H9 (cell line): ENCODE results near the gene ACSL4. TPM values are rescaled to one million over a fixed set of nuclear protein-coding genes. Genes with fewer than 3 reads are reported as not detected.

Experiments used
- DNase-seq: peaks from one replicate; pipeline ENCODE4 v3.0.0-alpha.2; 2017
- H2AFZ ChIP-seq: one replicate; pipeline ENCODE4 v1.6.1; 2013; ENCODE audit warnings: mild to moderate bottlenecking, low read length, control low read depth, moderate library complexity
- H2AK5ac ChIP-seq: 2 replicates; pipeline ENCODE4 v1.6.1; 2013; ENCODE audit warnings: low read length, control low read depth, mixed read lengths; ENCODE audit not compliant: insufficient read length
- H2BK120ac ChIP-seq: one replicate; pipeline ENCODE4 v1.6.1; 2013; ENCODE audit warnings: low read depth, mild to moderate bottlenecking, low read length, control low read depth, inconsistent platforms; ENCODE audit not compliant: poor library complexity, severe bottlenecking
- H2BK12ac ChIP-seq: 2 replicates; pipeline ENCODE4 v1.6.1; 2013; ENCODE audit warnings: low read length, control low read depth, mixed read lengths, low read depth; ENCODE audit not compliant: insufficient read length
- H2BK15ac ChIP-seq: 2 replicates; pipeline ENCODE4 v1.6.1; 2013; ENCODE audit warnings: low read depth, low read length, control low read depth
- H2BK20ac ChIP-seq: one replicate; pipeline ENCODE4 v1.6.1; 2013; ENCODE audit warnings: low read depth, mild to moderate bottlenecking, low read length, control low read depth, inconsistent platforms; ENCODE audit not compliant: poor library complexity, severe bottlenecking
- H2BK5ac ChIP-seq: 2 replicates; pipeline ENCODE4 v1.6.1; 2013; ENCODE audit warnings: low read length, control low read depth, mixed read lengths; ENCODE audit not compliant: insufficient read length
- H3K14ac ChIP-seq: 2 replicates; pipeline ENCODE4 v1.6.1; 2013; ENCODE audit warnings: low read length, control low read depth; ENCODE audit not compliant: insufficient read depth
- H3K18ac ChIP-seq: 2 replicates; pipeline ENCODE4 v1.6.1; 2013; ENCODE audit warnings: low read depth, mild to moderate bottlenecking, mixed read lengths, low read length, control low read depth; ENCODE audit not compliant: insufficient read length
- H3K23ac ChIP-seq: 2 replicates; pipeline ENCODE4 v1.6.1; 2013; ENCODE audit warnings: low read length, control low read depth, mixed read lengths, low read depth; ENCODE audit not compliant: insufficient read length
- H3K23me2 ChIP-seq: 2 replicates; pipeline ENCODE4 v1.6.1; 2013; ENCODE audit warnings: low read depth, mild to moderate bottlenecking, mixed read lengths, low read length, control low read depth; ENCODE audit not compliant: insufficient read length, poor library complexity, severe bottlenecking
- H3K27ac ChIP-seq: 2 replicates; pipeline ENCODE4 v1.5.1; 2013; ENCODE audit warnings: low read length, control low read depth, mixed read lengths, low read depth; ENCODE audit not compliant: insufficient read length
- H3K27me3 ChIP-seq: 2 replicates; pipeline ENCODE4 v1.6.1; 2013; ENCODE audit warnings: low read length, control low read depth, inconsistent platforms; ENCODE audit not compliant: insufficient read depth
- H3K4ac ChIP-seq: 2 replicates; pipeline ENCODE4 v1.6.1; 2013; ENCODE audit warnings: low read depth, mild to moderate bottlenecking, control low read depth, inconsistent platforms, low read length, moderate library complexity
- H3K4me1 ChIP-seq: 2 replicates; pipeline ENCODE4 v1.6.1; 2013; ENCODE audit warnings: low read length, control low read depth, inconsistent platforms; ENCODE audit not compliant: insufficient read depth
- H3K4me2 ChIP-seq: 2 replicates; pipeline ENCODE4 v1.6.1; 2013; ENCODE audit warnings: low read length, control low read depth, mixed read lengths; ENCODE audit not compliant: insufficient read length, insufficient read depth
- H3K56ac ChIP-seq: 2 replicates; pipeline ENCODE4 v1.6.1; 2013; ENCODE audit warnings: low read depth, mild to moderate bottlenecking, mixed read lengths, low read length, control low read depth; ENCODE audit not compliant: insufficient read length
- H3K79me1 ChIP-seq: 2 replicates; pipeline ENCODE4 v1.6.1; 2013; ENCODE audit warnings: low read depth, mild to moderate bottlenecking, moderate library complexity, low read length, control low read depth, inconsistent platforms; ENCODE audit not compliant: insufficient read depth, poor library complexity, severe bottlenecking
- H3K79me2 ChIP-seq: 2 replicates; pipeline ENCODE4 v1.6.1; 2013; ENCODE audit warnings: low read length, control low read depth, inconsistent platforms; ENCODE audit not compliant: insufficient read depth
- H3K9ac ChIP-seq: 2 replicates; pipeline ENCODE4 v1.6.1; 2013; ENCODE audit warnings: low read length, control low read depth, mixed read lengths; ENCODE audit not compliant: insufficient read length; ENCODE audit errors: extremely low read depth
- H3K9me3 ChIP-seq: one replicate; pipeline ENCODE4 v1.6.1; 2013; ENCODE audit warnings: low read depth, low read length, inconsistent platforms; ENCODE audit not compliant: control insufficient read depth
- H3T11ph ChIP-seq: one replicate; pipeline ENCODE4 v1.6.1; 2013; ENCODE audit warnings: mild to moderate bottlenecking, low read length, control low read depth, inconsistent platforms
- H4K20me1 ChIP-seq: one replicate; pipeline ENCODE4 v1.6.1; 2013; ENCODE audit not compliant: control insufficient read depth, insufficient read length, insufficient read depth
- H4K5ac ChIP-seq: 2 replicates; pipeline ENCODE4 v1.6.1; 2013; ENCODE audit warnings: low read depth, mild to moderate bottlenecking, mixed read lengths, low read length, control low read depth; ENCODE audit not compliant: insufficient read length
- H4K8ac ChIP-seq: replicated peaks from 2 replicates; pipeline ENCODE4 v1.6.1; 2013; ENCODE audit warnings: low read length, control low read depth, mixed read lengths, low read depth; ENCODE audit not compliant: insufficient read length
- H4K91ac ChIP-seq: 2 replicates; pipeline ENCODE4 v1.6.1; 2013; ENCODE audit warnings: low read depth, mild to moderate bottlenecking, moderate library complexity, mixed read lengths, low read length, control low read depth; ENCODE audit not compliant: insufficient read length
- H3K27ac Mint-ChIP-seq, 3 experiments: 2 replicates in 2 of 3; 3 replicates in 1 of 3; pipeline ENCODE4 v1.8.0; 2020 to 2021; ENCODE audit warnings: mixed read lengths in 3 of 3, mild to moderate bottlenecking in 1 of 3, moderate library complexity in 1 of 3
- H3K27me3 Mint-ChIP-seq: 2 replicates; pipeline ENCODE4 v1.8.0; 2021; ENCODE audit warnings: low read depth, mild to moderate bottlenecking, moderate library complexity, mixed read lengths
- H3K36me3 Mint-ChIP-seq, 3 experiments: 2 replicates in 2 of 3; 3 replicates in 1 of 3; pipeline ENCODE4 v1.8.0; 2020 to 2021; ENCODE audit warnings: low read depth in 3 of 3, mixed read lengths in 3 of 3; ENCODE audit not compliant: insufficient read depth in 1 of 3
- H3K4me1 Mint-ChIP-seq, 2 experiments: 2 replicates each; pipeline ENCODE4 v1.8.0; 2020; ENCODE audit warnings: mixed read lengths in 2 of 2
- H3K4me3 Mint-ChIP-seq, 2 experiments: 2 replicates in 1 of 2; 3 replicates in 1 of 2; pipeline ENCODE4 v1.8.0; 2020 to 2021; ENCODE audit warnings: mild to moderate bottlenecking in 2 of 2, mixed read lengths in 2 of 2, moderate library complexity in 1 of 2
- H3K9me3 Mint-ChIP-seq, 2 experiments: 2 replicates in 1 of 2; 3 replicates in 1 of 2; pipeline ENCODE4 v1.8.0; 2020; ENCODE audit warnings: mild to moderate bottlenecking in 2 of 2, mixed read lengths in 2 of 2, moderate library complexity in 1 of 2
- WGBS: extraction: QIAGEN DNeasy Blood & Tissue Kit; methylation state at CpG from one replicate; pipeline ENCODE4 v1.1.7; 2013; ENCODE audit warnings: missing lambda C conversion rate, low lambda C conversion rate, mixed read lengths; ENCODE audit not compliant: insufficient read length; ENCODE audit errors: extremely low coverage; 5-methylcytosine and 5-hydroxymethylcytosine counted together
- total RNA-seq: library from RNA; stranded (reverse); gene quantifications from 2 replicates; pipeline ENCODE4 v1.2.1, GENCODE V29; 2021
- TF ChIP-seq, protein P1 (sequence below): fragments of 200-600 bp; sonication (generic); conservative IDR thresholded peaks from 3 replicates; pipeline ENCODE4 v1.8.0; 2021; ENCODE audit warnings: antibody characterized with exemption, mild to moderate bottlenecking

The ACSL4 gene
- total RNA-seq, 1 experiment from 2014 or later = 41.6 TPM

DNA sequence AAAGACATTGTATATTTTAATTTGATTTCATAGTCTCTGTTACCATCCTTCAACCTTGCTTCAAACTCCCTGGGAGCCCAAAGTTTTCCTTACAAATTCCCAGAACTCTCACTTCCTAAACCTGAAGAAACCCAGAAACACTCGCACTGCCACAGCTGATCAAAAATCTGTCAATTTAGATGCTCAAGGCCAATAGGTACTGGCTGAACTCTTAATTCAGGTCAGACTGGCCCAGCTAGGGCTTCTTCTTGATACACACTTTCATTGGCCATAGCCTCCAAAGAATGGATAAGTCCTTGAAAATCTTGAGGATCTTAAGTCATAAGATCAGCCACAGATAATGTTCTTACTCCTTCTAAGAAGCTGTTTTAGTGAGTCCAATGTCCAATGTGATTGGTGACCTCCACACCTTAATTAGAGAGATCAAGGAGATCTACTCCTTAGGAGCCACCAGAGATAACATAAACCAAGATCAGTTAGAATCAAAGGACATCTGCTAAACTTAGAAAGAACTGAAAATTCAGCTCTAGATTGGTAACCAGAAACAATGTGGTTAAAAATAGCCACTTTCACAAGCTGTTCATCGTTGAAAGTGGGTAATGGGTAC lies 51.5 kb downstream of the ACSL4 start:
- Histone ChIP-seq H3K9ac (no peak overlapping the region), H3K27ac (no peak overlapping the region), H3T11ph (no peak overlapping the region), H2BK120ac (no peak overlapping the region), H4K20me1 (no peaks in the 10 kb centered on the region), H4K5ac (no peak overlapping the region), H2BK15ac (no peak overlapping the region), H3K4me2 (no peak overlapping the region), H3K23me2 (no peaks in the 10 kb centered on the region), H3K56ac (no peak overlapping the region), H3K18ac (no peak overlapping the region), H3K79me2 (no peaks in the 10 kb centered on the region), H2AK5ac (no peak overlapping the region), H4K8ac (no peak overlapping the region), H3K4me1 (no peaks in the 10 kb centered on the region), H2BK5ac (no peak overlapping the region), H2BK12ac (no peak overlapping the region), H3K79me1 (no peaks in the 10 kb centered on the region), H3K4ac (no peak overlapping the region), H3K14ac (no peak overlapping the region), H4K91ac (no peak overlapping the region), H3K9me3 (no peaks in the 10 kb centered on the region), H3K23ac (no peak overlapping the region), H2AFZ (no peak overlapping the region), H2BK20ac (no peak overlapping the region), H3K27me3 (no peaks in the 10 kb centered on the region)
- no peak overlapping the region for H3K27ac Mint-ChIP-seq
- H3K27me3 Mint-ChIP-seq = no peaks in the 10 kb centered on the region
- H3K9me3 Mint-ChIP-seq = no peaks in the 10 kb centered on the region
- TF ChIP-seq, protein P1, sequence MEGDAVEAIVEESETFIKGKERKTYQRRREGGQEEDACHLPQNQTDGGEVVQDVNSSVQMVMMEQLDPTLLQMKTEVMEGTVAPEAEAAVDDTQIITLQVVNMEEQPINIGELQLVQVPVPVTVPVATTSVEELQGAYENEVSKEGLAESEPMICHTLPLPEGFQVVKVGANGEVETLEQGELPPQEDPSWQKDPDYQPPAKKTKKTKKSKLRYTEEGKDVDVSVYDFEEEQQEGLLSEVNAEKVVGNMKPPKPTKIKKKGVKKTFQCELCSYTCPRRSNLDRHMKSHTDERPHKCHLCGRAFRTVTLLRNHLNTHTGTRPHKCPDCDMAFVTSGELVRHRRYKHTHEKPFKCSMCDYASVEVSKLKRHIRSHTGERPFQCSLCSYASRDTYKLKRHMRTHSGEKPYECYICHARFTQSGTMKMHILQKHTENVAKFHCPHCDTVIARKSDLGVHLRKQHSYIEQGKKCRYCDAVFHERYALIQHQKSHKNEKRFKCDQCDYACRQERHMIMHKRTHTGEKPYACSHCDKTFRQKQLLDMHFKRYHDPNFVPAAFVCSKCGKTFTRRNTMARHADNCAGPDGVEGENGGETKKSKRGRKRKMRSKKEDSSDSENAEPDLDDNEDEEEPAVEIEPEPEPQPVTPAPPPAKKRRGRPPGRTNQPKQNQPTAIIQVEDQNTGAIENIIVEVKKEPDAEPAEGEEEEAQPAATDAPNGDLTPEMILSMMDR = no peak
- no CpG with 5 or more reads among the region's 2 CpGs for WGBS
- no peak overlapping the region for H3K4me3 Mint-ChIP-seq
- DNase-seq = no peak
- no peaks in the 10 kb centered on the region for H3K4me1 Mint-ChIP-seq
- peaks cover 7 to 13% (median 11%) of the 10 kb centered on the region in 3 experiments; a peak in 6 of 7 replicates for H3K36me3 Mint-ChIP-seq
